Osteoblast (primary cell): ENCODE data around the gene CDH12. TPM values are rescaled to one million over a fixed set of nuclear protein-coding genes. Genes with fewer than 3 reads are reported as not detected.

Source experiments
- DNase-seq: peaks from one replicate; pipeline ENCODE4 v3.0.0; 2011; ENCODE audit warnings: low spot score, mixed read lengths; ENCODE audit not compliant: insufficient read length; ENCODE audit errors: missing footprints
- H2AFZ ChIP-seq: 2 replicates; pipeline ENCODE4 v1.6.0; 2011; ENCODE audit warnings: mild to moderate bottlenecking, low read length
- H3K27ac ChIP-seq: 2 replicates; pipeline ENCODE4 v1.5.1; 2011; ENCODE audit warnings: mild to moderate bottlenecking, low read depth, low read length, moderate library complexity
- H3K27me3 ChIP-seq: 2 replicates; pipeline ENCODE4 v1.6.0; 2012; ENCODE audit warnings: mild to moderate bottlenecking, control low read depth, inconsistent platforms, low read length, moderate library complexity; ENCODE audit not compliant: insufficient read depth
- H3K36me3 ChIP-seq: 2 replicates; pipeline ENCODE4 v1.5.1; 2011; ENCODE audit warnings: mild to moderate bottlenecking, low read length, control low read depth, moderate library complexity; ENCODE audit not compliant: insufficient read depth
- H3K4me1 ChIP-seq: 2 replicates; pipeline ENCODE4 v1.5.1; 2011; ENCODE audit warnings: mild to moderate bottlenecking, low read length, control low read depth, moderate library complexity; ENCODE audit not compliant: insufficient read depth
- H3K4me2 ChIP-seq: 2 replicates; pipeline ENCODE4 v1.6.0; 2011; ENCODE audit warnings: mild to moderate bottlenecking, low read length; ENCODE audit not compliant: insufficient read depth
- H3K4me3 ChIP-seq: fragments of 200-600 bp; sonication (generic); 3 replicates; pipeline ENCODE4 v1.5.1; 2012; ENCODE audit warnings: mild to moderate bottlenecking, low read length, inconsistent platforms; ENCODE audit not compliant: insufficient read depth
- H3K79me2 ChIP-seq: 2 replicates; pipeline ENCODE4 v1.6.0; 2012; ENCODE audit warnings: mild to moderate bottlenecking, low read length, control low read depth, inconsistent platforms; ENCODE audit not compliant: insufficient read depth
- H3K9me3 ChIP-seq: 2 replicates; pipeline ENCODE4 v1.5.1; 2011; ENCODE audit warnings: low read depth, low read length, control low read depth
- H4K20me1 ChIP-seq: 2 replicates; pipeline ENCODE4 v1.6.0; 2012; ENCODE audit warnings: mild to moderate bottlenecking, low read length, control low read depth; ENCODE audit not compliant: insufficient read depth
- CTCF ChIP-seq: IDR thresholded peaks from 2 replicates; pipeline ENCODE4 v1.5.1; 2011; ENCODE audit warnings: mild to moderate bottlenecking, low read depth, low read length, moderate library complexity; ENCODE audit errors: extremely low read depth
- total RNA-seq: library from RNA; depleted of rRNA; stranded (reverse); fragments of >200 nt; gene quantifications from 2 replicates; pipeline ENCODE4 v1.2.3, GENCODE V29; 2012

CDH12 gene
- total RNA-seq, 1 donor = not detected

GRCh38 chr5:22431840-22432239, 421.3 kb downstream of the CDH12 start:
- TF ChIP-seq CTCF = no peak
- H3K27me3 ChIP-seq = no peaks in the 10 kb centered on the region
- no peak for DNase-seq
- no peak overlapping the region for H3K27ac ChIP-seq
- no peaks in the 10 kb centered on the region for H4K20me1 ChIP-seq
- H3K36me3 ChIP-seq = no peaks in the 10 kb centered on the region
- H3K4me2 ChIP-seq = no peak overlapping the region
- H3K4me3 ChIP-seq = no peak overlapping the region
- peaks cover under 1% of the 10 kb centered on the region for H3K9me3 ChIP-seq
- H2AFZ ChIP-seq = no peak overlapping the region
- no peaks in the 10 kb centered on the region for H3K4me1 ChIP-seq
- no peaks in the 10 kb centered on the region for H3K79me2 ChIP-seq

- Histone ChIP-seq H3K4me1 (no peaks in the 10 kb centered on the region), H3K27ac (no peak overlapping the region), H2AFZ (no peak overlapping the region), H3K36me3 (no peaks in the 10 kb centered on the region), H3K4me3 (no peak overlapping the region), H4K20me1 (no peaks in the 10 kb centered on the region), H3K4me2 (no peak overlapping the region), H3K27me3 (no peaks in the 10 kb centered on the region), H3K79me2 (no peaks in the 10 kb centered on the region), H3K9me3 (peaks cover 2% of the 10 kb centered on the region)
- DNase-seq = no peak
- no peak for TF ChIP-seq CTCF
Observed at GRCh38 chr5:22431406-22431805, 421.7 kb downstream of the CDH12 start.

GRCh38 chr5:22411554-22412349, 441.4 kb downstream of the CDH12 start:
- H3K4me2 ChIP-seq = no peak overlapping the region
- no peaks in the 10 kb centered on the region for H3K27me3 ChIP-seq
- H3K36me3 ChIP-seq = no peaks in the 10 kb centered on the region
- no peaks in the 10 kb centered on the region for H4K20me1 ChIP-seq
- H3K4me3 ChIP-seq = no peak overlapping the region
- no peak for TF ChIP-seq CTCF
- H3K79me2 ChIP-seq = no peaks in the 10 kb centered on the region
- no peak overlapping the region for H2AFZ ChIP-seq
- DNase-seq = no peak
- H3K9me3 ChIP-seq = no peaks in the 10 kb centered on the region
- no peaks in the 10 kb centered on the region for H3K4me1 ChIP-seq
- no peak overlapping the region for H3K27ac ChIP-seq

- Histone ChIP-seq H3K79me2 (no peaks in the 10 kb centered on the region), H4K20me1 (no peaks in the 10 kb centered on the region), H3K27ac (no peak overlapping the region), H3K4me1 (no peaks in the 10 kb centered on the region), H2AFZ (no peak overlapping the region), H3K27me3 (no peaks in the 10 kb centered on the region), H3K4me2 (no peak overlapping the region), H3K9me3 (no peaks in the 10 kb centered on the region), H3K4me3 (no peak overlapping the region), H3K36me3 (no peaks in the 10 kb centered on the region)
- no peak for TF ChIP-seq CTCF
- DNase-seq = no peak
Observed at GRCh38 chr5:22391956-22392355, 461.2 kb downstream of the CDH12 start.
